GM18505 (cell line): Measurements from ENCODE around the gene AIFM2.
"Not testable (repeated sequence)": the region's sequence is repeated elsewhere in the genome, so short reads cannot be mapped to it uniquely, and the experiment has no call there.

ENCODE experiments used
- ATAC-seq: cut with Tn5 transposase; IDR thresholded peaks from one replicate; pipeline ENCODE4 v1.9.1; 2021; ENCODE audit not compliant: unreplicated experiment
- POLR2A ChIP-seq: IDR thresholded peaks from 4 replicates; pipeline ENCODE4 v1.6.1; 2011; ENCODE audit warnings: borderline replicate concordance; ENCODE audit not compliant: insufficient read depth, insufficient read length; ENCODE audit errors: extremely low read depth

AIFM2 gene

GRCh38 chr10:70124415-70124814 is 8.2 kb downstream of the AIFM2 start:
- TF ChIP-seq POLR2A = no peak

GRCh38 chr10:70123817-70124216 is 8.8 kb downstream of the AIFM2 start:
- no peak for ATAC-seq
- no peak for TF ChIP-seq POLR2A

More at GRCh38 chr10:70124415-70124814, 8.2 kb downstream of the AIFM2 start:
- ATAC-seq = no peak

GRCh38 chr10:70123166-70123565 is 9.5 kb downstream of the AIFM2 start:
- not testable (repeated sequence) for ATAC-seq

GRCh38 chr10:70122742-70123141 is 9.9 kb downstream of the AIFM2 start:
- no peak for TF ChIP-seq POLR2A
- no peak for ATAC-seq

DNA sequence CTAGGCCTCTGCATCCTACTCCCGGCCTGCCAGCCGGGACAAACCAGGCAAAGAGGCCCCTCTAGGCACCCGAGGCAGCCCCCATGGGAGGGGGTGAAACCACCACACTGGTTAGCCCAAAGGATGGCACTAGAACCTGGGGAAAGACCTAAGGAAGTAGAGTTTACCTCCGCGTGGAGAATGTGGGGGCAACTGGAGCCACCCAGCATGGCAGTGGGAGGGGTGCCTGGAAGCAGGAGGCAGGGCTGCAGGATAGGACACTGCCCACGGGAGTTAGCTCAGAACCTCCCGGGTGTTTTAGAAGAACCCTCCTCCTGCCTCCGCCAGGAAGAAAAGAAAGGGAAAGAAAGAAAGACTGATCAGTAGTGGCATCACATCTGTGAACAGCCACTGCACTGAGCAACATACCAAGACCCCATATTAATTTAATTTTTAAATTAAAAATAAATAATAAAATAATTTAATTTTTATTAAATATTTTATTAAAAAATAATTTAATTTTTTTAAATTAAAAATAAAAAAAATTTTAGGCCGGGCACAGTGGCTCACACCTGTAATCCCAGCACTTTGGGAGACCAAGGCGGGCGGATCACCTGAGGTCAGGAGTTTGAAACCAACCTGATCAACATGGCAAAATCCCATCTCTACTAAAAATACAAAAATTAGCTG is 11.2 kb downstream of the AIFM2 start:
- no peak for TF ChIP-seq POLR2A
- ATAC-seq = no peak

DNA sequence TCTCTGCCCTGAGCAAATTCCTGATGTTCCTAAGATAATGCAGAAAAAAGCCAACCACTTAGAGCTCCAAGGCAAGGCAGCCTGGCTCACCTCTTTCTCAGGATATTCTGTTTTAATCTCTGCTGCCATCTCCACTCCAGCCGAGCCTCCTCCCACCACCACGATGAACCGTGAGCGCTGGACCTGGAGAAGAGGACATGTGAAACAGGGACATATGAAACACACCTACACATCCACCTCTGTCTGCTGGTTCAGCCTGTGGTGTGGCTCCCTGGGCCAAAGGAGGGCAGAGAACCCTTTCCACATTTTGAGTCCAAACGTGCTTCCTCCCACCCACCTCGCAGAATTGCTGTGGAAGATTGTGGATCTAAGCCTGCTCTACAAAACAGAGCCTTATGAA is 12.2 kb downstream of the AIFM2 start:
- no peak for TF ChIP-seq POLR2A

DNA sequence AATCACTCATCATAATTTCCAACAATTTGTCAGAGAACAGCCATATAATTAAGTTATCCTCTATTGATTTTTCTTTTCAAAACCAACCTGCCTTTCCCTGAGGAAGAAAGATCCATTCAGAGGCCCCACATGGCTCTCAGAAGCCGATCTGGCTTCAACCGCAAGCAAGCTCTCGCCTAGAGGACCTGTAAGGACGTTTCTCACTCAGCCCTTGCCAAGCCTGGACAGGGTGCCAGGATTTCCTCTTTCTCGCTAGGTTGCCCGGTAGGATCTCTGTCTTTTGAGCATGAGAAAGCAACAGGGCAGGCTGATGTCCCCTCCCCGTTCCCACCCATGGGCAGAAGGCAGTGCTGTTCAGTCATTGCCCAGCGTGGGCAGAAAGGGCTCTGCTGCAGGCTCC is 13.0 kb downstream of the AIFM2 start:
- ATAC-seq = no peak

More for the DNA sequence above, 12.2 kb downstream of the AIFM2 start:
- ATAC-seq = no peak

DNA sequence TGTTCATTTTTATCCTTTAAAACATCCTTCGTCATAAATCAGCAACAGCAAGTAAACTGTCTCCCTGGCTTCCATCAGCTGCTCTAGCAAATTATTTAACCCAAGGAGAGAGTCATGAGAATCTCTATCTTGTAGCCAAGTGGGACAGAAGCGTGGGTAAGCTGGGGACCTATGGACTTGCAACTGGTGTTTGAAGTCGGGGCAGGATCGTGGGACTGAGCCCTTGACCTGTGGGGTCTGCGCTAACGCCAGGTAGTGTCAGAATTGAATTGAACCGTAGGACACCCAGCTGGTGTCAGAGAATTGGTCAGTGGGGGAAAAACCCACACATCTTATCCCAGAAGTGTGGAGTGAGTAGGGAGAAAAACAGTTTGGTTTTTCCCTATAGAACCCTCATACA is 13.4 kb downstream of the AIFM2 start:
- TF ChIP-seq POLR2A = no peak
- no peak for ATAC-seq

More for the DNA sequence above, 13.0 kb downstream of the AIFM2 start:
- TF ChIP-seq POLR2A = no peak

- no peak for ATAC-seq
- no peak for TF ChIP-seq POLR2A
Observed at GRCh38 chr10:70118196-70118595, 14.4 kb downstream of the AIFM2 start.

GRCh38 chr10:70117646-70118045 is 15.0 kb downstream of the AIFM2 start:
- no peak for TF ChIP-seq POLR2A
- no peak for ATAC-seq

DNA sequence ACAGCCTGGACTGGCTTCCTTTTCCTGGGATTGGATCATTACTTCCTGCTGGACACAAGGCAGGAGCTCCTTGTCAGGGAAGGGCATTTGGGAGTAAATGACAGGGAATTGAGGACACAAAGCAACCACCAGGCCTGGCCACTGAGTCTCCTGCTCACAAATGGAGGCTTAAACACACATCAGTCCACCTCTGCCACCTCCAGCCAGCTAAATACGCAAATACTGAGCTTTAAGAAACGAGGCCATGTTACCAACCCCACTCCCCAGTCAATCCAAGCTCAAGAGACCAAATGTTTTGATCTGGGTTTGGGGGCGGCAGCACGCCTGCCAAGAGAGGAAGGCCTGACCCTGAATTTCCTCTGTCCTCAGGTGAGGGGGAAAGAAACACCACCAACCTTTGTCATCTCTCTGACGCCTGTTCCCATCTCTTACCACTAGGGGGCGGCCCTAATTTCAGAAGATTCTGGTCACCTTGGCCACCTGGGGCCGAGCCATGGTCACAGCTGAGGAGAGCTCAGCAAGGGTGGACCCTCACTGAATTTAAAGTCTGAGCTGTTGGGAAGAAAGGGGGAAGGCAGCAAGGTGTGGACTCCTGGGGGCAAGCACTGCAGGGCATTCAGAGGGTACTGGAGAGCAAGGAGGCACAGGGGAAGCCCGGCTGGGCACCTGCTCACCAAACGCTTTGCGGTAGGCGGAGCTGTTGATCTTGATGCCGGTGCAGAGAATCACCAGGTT is 16.5 kb downstream of the AIFM2 start:
- no peak for TF ChIP-seq POLR2A
- no peak for ATAC-seq

GRCh38 chr10:70114902-70115301 is 17.7 kb downstream of the AIFM2 start:
- TF ChIP-seq POLR2A = no peak
- no peak for ATAC-seq

DNA sequence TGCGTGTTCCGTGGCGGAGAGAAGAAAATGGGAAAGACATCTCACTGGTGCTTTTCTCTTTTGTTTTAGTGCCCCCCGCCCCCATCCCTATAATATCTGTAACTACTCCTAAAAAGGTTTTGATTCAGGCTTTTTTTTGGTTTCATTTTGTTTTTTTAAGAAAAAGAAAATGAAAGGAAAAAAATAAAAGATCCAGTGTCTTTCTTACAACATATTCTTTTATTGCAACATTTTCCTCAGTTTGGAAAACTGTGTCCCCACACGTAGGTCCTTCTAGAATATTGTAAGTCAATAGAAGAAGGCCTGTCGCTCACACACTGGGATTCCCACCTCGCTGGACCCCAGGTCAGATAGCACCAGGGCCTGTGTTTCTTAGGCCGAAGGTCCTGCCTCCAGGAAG is 20.6 kb downstream of the AIFM2 start:
- no peak for TF ChIP-seq POLR2A
- ATAC-seq = no peak

DNA sequence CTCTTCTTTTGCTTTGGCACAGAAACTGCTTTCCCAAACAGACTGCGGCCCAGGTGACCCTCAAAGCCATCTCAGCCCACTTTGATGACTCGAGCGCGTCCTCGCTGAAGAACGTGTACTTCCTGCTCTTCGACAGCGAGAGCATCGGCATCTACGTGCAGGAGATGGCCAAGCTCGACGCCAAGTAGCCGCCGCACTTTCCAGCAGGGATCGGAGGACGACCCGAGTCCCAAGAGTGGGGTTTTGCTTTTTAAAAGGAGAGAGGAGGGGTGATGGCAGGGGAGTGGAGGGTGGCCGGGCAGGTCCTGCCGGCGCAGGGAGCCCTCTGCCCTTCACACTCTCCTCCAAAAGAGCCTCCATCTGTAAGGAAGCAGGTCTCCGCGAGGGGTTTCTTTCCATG is 21.1 kb downstream of the AIFM2 start:
- no peak for ATAC-seq
- no peak for TF ChIP-seq POLR2A
